ENCODE measurements around the gene WEE2. TPM values are rescaled to one million over a fixed set of nuclear protein-coding genes. Genes with fewer than 3 reads are reported as not detected.

Gene WEE2
- total and polyA plus RNA-seq, 9 of the 15 experiments (the other 6 are each of a cell fraction or from before 2014, with no cell fraction given): not detected

DNA sequence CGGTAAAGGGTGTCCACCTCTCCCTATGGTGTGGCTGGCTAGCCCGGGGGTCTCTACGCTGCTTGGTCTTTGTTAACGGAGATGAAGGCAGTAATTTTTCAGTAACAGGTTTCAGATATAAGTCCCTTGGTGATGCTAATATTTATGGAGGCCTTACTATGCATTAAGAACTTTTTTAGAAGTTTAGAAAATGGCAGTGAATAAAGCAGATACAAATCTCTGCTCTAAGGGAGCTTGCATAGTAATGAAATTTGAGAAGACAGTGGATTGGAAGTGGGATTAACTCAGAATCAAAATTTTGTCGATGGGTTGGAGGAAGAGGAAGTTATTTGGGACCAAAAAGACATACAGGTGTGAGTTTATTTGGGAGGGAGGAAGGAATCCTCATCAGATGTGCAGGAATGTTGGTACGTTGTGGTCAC is 30.4 kb downstream of the WEE2 start (continued):
- no peak for TF ChIP-seq RERE (CRISPR knock-in tag; IDR thresholded peaks at IDR 0.05; ENCODE audit: borderline replicate concordance)
- no peak for TF ChIP-seq NCOA6 (IDR thresholded peaks at IDR 0.05)
- TF ChIP-seq GTF2A2 (tag; IDR thresholded peaks at IDR 0.05): no peak
- TF ChIP-seq BRD4 (IDR thresholded peaks at IDR 0.05): peak; percentile 58; the same call in 1 of the 2 replicates
- no peak for TF ChIP-seq ETS2 (tag; IDR thresholded peaks at IDR 0.05; ENCODE audit: borderline replicate concordance, poor library complexity, severe bottlenecking)
- no peak for TF ChIP-seq NUFIP1 (IDR thresholded peaks at IDR 0.05; ENCODE audit: partially characterized antibody)
- no peak for TF ChIP-seq EGR1 (conservative IDR thresholded peaks at IDR 0.05)
- TF ChIP-seq TRIM28 (IDR thresholded peaks at IDR 0.05): no peak
- TF ChIP-seq TEAD2 (tag; IDR thresholded peaks at IDR 0.05): 0 out of 2 replicates have a peak, but pooled peaks have one; percentile 11
- no peak for TF ChIP-seq MCM7 (IDR thresholded peaks at IDR 0.05)
- TF ChIP-seq CTBP1 (IDR thresholded peaks at IDR 0.05; ENCODE audit: borderline replicate concordance): no peak
- no peak for TF ChIP-seq ZHX1 (conservative IDR thresholded peaks at IDR 0.05; ENCODE audit: low read length)
- no peak for TF ChIP-seq FIP1L1 (IDR thresholded peaks at IDR 0.05; ENCODE audit: low read depth, low read length, poor library complexity, severe bottlenecking)
- TF ChIP-seq ZNF76 (CRISPR knock-in tag; IDR thresholded peaks at IDR 0.05; ENCODE audit: borderline replicate concordance): 0 out of 2 replicates have a peak, but pooled peaks have one; percentile 7
- TF ChIP-seq ZNF274 (IDR thresholded peaks at IDR 0.05; ENCODE audit: borderline replicate concordance, low read depth, low read length): no peak
- no peak for TF ChIP-seq FOXM1 (IDR thresholded peaks at IDR 0.05; ENCODE audit: low read depth)
- TF ChIP-seq FOXM1 (CRISPR knock-in tag; IDR thresholded peaks at IDR 0.05; ENCODE audit: low read depth): no peak
- TF ChIP-seq NFE2 (IDR thresholded peaks at IDR 0.05; ENCODE audit: low read depth): no peak

All from K562 (cell line).